ENCODE measurements around the gene DNAH6. TPM values are rescaled to one million over a fixed set of nuclear protein-coding genes. Genes with fewer than 3 reads are reported as not detected.

Gene DNAH6
- total and polyA plus RNA-seq, 2 of the 13 experiments (the other 11 are each of a cell fraction or from before 2014, with no cell fraction given): 0.01 TPM; not detected in 1

DNA sequence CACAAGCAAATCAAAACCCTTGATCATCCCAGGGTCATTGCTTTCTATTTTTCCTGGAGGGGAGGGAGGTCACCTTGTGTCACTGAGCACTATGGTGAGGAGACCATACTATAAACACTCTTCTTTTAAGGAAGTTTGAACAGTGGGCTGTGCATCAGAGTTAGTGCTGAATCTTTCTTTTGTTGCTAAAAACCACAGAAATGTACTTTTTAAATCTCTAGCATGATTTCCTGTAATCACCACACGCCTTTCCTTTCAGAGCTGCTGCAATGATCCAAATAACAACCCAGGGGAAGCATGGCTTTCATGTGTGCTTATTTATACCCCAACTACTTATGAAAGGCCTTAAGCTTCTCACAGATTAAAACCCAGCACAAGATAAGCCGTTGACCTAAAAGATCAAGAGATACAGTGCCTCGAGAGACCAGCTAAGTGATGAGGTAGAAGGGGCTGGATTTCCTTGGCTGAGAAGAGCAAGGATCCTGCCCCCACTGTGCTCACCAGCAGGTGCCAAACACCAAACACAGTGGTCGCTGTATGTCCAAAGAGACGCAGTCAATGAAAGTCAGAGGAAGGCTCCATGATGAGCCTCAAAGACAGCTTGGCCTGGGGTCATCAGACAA, 329.9 kb downstream of the DNAH6 start (continued):
- TF ChIP-seq, protein P1, sequence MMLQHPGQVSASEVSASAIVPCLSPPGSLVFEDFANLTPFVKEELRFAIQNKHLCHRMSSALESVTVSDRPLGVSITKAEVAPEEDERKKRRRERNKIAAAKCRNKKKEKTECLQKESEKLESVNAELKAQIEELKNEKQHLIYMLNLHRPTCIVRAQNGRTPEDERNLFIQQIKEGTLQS (CRISPR knock-in tag; IDR thresholded peaks at IDR 0.05): no peak
- TF ChIP-seq ZNF441 (CRISPR knock-in tag; IDR thresholded peaks at IDR 0.05; ENCODE audit: borderline replicate concordance) (no peak), MAFF (IDR thresholded peaks at IDR 0.05; ENCODE audit: low read depth, low read length) (no peak)
- TF ChIP-seq, protein P2, sequence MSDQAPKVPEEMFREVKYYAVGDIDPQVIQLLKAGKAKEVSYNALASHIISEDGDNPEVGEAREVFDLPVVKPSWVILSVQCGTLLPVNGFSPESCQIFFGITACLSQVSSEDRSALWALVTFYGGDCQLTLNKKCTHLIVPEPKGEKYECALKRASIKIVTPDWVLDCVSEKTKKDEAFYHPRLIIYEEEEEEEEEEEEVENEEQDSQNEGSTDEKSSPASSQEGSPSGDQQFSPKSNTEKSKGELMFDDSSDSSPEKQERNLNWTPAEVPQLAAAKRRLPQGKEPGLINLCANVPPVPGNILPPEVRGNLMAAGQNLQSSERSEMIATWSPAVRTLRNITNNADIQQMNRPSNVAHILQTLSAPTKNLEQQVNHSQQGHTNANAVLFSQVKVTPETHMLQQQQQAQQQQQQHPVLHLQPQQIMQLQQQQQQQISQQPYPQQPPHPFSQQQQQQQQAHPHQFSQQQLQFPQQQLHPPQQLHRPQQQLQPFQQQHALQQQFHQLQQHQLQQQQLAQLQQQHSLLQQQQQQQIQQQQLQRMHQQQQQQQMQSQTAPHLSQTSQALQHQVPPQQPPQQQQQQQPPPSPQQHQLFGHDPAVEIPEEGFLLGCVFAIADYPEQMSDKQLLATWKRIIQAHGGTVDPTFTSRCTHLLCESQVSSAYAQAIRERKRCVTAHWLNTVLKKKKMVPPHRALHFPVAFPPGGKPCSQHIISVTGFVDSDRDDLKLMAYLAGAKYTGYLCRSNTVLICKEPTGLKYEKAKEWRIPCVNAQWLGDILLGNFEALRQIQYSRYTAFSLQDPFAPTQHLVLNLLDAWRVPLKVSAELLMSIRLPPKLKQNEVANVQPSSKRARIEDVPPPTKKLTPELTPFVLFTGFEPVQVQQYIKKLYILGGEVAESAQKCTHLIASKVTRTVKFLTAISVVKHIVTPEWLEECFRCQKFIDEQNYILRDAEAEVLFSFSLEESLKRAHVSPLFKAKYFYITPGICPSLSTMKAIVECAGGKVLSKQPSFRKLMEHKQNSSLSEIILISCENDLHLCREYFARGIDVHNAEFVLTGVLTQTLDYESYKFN (CRISPR knock-in tag; conservative IDR thresholded peaks at IDR 0.05): no peak

DNA sequence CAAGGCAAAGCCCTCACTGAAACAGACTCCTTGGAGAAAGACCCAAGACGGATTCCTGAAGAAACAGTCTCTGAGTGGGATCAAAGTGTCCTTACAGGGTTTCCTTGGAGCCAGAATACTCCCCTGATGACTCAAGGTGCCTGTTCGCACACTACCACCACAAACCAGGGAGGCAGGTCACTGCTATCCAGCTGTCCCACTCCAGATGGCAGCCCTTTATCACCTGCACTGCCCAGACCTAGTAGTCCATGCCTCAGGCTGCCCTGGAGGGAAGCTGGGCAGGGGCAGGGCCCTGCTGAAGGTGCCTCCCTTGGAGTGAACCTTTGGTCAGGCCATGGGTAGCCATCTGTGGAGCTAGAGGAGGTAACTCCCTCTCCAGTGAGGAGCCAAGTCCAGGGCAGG, 330.4 kb downstream of the DNAH6 start:
- no peak for DNase-seq (ENCODE audit: low spot score)
- 0% methylated on average over 2 of the region's 2 CpGs for WGBS (ENCODE audit: low lambda C conversion rate)
- ATAC-seq: no peak; the same call in 2 of the 3 replicates
- no TSS peak for BruUV-seq (replicated peaks)
- no peaks in the 10 kb centered on the region for H3K79me2 ChIP-seq (ENCODE audit: insufficient read depth, low read length)
- no peaks in the 10 kb centered on the region for H4K20me1 ChIP-seq (ENCODE audit: insufficient read depth, low read length)
- no peaks in the 10 kb centered on the region for H3K9me3 ChIP-seq (ENCODE audit: low read length)
- peaks cover 0 to 6% of the 10 kb centered on the region in 2 experiments; a peak in 1 of 5 replicates for H3K27me3 ChIP-seq (ENCODE audit: control insufficient read depth in 1 of 2, insufficient read depth in 2 of 2, low read length in 2 of 2)
- no peaks in the 10 kb centered on the region for H3K4me1 ChIP-seq (ENCODE audit: insufficient read depth, low read length)
- H3K4me2 ChIP-seq (ENCODE audit: low read depth, low read length): no peak overlapping the region
- H2AFZ ChIP-seq (ENCODE audit: low read length): no peak overlapping the region
- TF ChIP-seq, protein P2 (CRISPR knock-in tag; conservative IDR thresholded peaks at IDR 0.05): no peak
- TF ChIP-seq BORCS8-MEF2B (CRISPR knock-in tag; IDR thresholded peaks at IDR 0.05) (no peak), TSC22D2 (CRISPR knock-in tag; IDR thresholded peaks at IDR 0.05; ENCODE audit: borderline replicate concordance) (no peak), ZNF10 (CRISPR knock-in tag; IDR thresholded peaks at IDR 0.05; ENCODE audit: borderline replicate concordance, low read depth) (no peak), SMAD1 (CRISPR knock-in tag; IDR thresholded peaks at IDR 0.05; ENCODE audit: borderline replicate concordance, low read depth) (no peak)
- TF ChIP-seq, protein P3, sequence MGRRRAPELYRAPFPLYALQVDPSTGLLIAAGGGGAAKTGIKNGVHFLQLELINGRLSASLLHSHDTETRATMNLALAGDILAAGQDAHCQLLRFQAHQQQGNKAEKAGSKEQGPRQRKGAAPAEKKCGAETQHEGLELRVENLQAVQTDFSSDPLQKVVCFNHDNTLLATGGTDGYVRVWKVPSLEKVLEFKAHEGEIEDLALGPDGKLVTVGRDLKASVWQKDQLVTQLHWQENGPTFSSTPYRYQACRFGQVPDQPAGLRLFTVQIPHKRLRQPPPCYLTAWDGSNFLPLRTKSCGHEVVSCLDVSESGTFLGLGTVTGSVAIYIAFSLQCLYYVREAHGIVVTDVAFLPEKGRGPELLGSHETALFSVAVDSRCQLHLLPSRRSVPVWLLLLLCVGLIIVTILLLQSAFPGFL (CRISPR knock-in tag; IDR thresholded peaks at IDR 0.05): no peak
- no peak overlapping the region for H3K4me3 ChIP-seq (replicated peaks in 1 of 3; ENCODE audit: insufficient read depth in 1 of 3, low read depth in 2 of 3, low read length in 3 of 3)
- ChIA-PET CTCF (ENCODE audit: low intra/inter-chr PET ratio, low total read pairs) (no interaction called here), POLR2A (no interaction called here)
- no peak overlapping the region for H3K27ac ChIP-seq (ENCODE audit: extremely low read length, insufficient read depth, low read length)
- intact Hi-C loops (cut with micrococcal nuclease; ENCODE audit: unreplicated experiment) (no loop called here), in situ Hi-C loops (cut with HindIII; ENCODE audit: extremely low pct_ligation_motif_present, low pct_unique_long_range_greater_than_20kb) (no loop called here)
- no peaks in the 10 kb centered on the region for H3K36me3 ChIP-seq (replicated peaks in 1 of 2; ENCODE audit: control insufficient read depth in 1 of 2, insufficient read depth in 2 of 2, low read length in 2 of 2)
- no peak overlapping the region for H3K9ac ChIP-seq (ENCODE audit: insufficient read depth, low read depth, low read length)
- FAIRE-seq: no peak
